ENCODE data around the gene LRWD1. TPM values are rescaled to one million over a fixed set of nuclear protein-coding genes. Genes with fewer than 3 reads are reported as not detected.

LRWD1 gene
- total and polyA plus RNA-seq, 9 of the 15 experiments (the other 6 are each of a cell fraction or from before 2014, with no cell fraction given): 0.61 to 66.0 (median 33.2) TPM

DNA sequence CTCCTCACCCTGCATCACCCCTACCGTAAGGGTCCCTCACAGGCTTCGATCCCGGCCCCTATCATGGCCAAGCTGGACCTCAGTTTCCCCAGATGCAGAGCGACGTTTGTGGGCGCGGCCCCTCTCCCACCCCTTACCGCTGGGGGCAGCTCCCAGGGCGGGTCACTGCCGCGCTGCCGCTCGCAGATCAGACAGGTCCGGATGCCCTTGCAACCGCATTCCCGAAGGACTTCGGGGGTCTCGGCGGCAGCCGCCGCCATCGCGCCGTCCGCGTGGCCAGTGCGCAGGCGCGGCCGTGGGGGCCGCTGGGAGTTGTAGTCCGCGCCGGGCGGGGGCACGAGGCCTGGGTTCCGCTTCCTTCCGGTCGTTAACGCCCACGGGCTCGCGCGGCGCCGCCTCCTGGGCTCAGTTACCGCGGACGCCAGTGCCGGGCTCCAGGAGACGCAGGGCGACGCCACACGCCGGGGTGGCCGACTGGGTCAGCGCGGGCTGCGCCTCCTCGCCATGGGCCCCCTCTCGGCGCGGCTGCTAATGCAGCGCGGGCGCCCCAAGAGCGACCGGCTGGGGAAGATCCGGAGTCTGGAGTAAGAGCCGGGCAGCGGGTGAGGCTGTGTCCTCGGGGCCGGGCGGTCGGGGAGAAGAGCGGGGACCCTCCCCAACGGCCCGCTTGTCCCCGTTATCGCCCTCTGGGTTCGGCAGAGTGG, at the start of gene LRWD1, which contains the start of gene ALKBH4 (continued):
- TF ChIP-seq FOXM1 (IDR thresholded peaks at IDR 0.05; ENCODE audit: low read depth) (no peak), FOXM1 (CRISPR knock-in tag; IDR thresholded peaks at IDR 0.05; ENCODE audit: low read depth) (0 out of 2 replicates have a peak, but pooled peaks have one; percentile 34), MCM5 (IDR thresholded peaks at IDR 0.05; ENCODE audit: low read depth) (no peak), SIN3A (IDR thresholded peaks at IDR 0.05; ENCODE audit: borderline replicate concordance in 2 of 2, control insufficient read depth in 1 of 2, low read depth in 2 of 2, low read length in 2 of 2) (peak; percentile 94 to 99), RBFOX2 (IDR thresholded peaks at IDR 0.05; ENCODE audit: low read depth, low read length) (peak; percentile 95), ZNF12 (CRISPR knock-in tag; IDR thresholded peaks at IDR 0.05) (no peak; the same call in 1 of the 2 replicates), CBFB (CRISPR knock-in tag; IDR thresholded peaks at IDR 0.05) (peak; percentile 84), KAT2B (IDR thresholded peaks at IDR 0.05; ENCODE audit: low read depth, low read length) (peak; percentile 28), TCF3 (CRISPR knock-in tag; IDR thresholded peaks at IDR 0.05) (0 out of 2 replicates have a peak, but pooled peaks have one; percentile 7), KDM4B (IDR thresholded peaks at IDR 0.05; ENCODE audit: borderline replicate concordance in 2 of 2, low read depth in 1 of 2) (peak in 1 of 2 experiments; percentile 78; a peak in 1 of 4 replicates), EHMT2 (IDR thresholded peaks at IDR 0.05) (no peak), HNRNPL (IDR thresholded peaks at IDR 0.05; ENCODE audit: low read depth, low read length) (peak; percentile 92), ESRRA (IDR thresholded peaks at IDR 0.05; ENCODE audit: borderline replicate concordance, low read depth) (peak; percentile 74; the same call in 1 of the 2 replicates)
- TF ChIP-seq, protein P1, sequence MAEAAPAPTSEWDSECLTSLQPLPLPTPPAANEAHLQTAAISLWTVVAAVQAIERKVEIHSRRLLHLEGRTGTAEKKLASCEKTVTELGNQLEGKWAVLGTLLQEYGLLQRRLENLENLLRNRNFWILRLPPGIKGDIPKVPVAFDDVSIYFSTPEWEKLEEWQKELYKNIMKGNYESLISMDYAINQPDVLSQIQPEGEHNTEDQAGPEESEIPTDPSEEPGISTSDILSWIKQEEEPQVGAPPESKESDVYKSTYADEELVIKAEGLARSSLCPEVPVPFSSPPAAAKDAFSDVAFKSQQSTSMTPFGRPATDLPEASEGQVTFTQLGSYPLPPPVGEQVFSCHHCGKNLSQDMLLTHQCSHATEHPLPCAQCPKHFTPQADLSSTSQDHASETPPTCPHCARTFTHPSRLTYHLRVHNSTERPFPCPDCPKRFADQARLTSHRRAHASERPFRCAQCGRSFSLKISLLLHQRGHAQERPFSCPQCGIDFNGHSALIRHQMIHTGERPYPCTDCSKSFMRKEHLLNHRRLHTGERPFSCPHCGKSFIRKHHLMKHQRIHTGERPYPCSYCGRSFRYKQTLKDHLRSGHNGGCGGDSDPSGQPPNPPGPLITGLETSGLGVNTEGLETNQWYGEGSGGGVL (CRISPR knock-in tag; IDR thresholded peaks at IDR 0.05): no peak
- TF ChIP-seq, protein P2, sequence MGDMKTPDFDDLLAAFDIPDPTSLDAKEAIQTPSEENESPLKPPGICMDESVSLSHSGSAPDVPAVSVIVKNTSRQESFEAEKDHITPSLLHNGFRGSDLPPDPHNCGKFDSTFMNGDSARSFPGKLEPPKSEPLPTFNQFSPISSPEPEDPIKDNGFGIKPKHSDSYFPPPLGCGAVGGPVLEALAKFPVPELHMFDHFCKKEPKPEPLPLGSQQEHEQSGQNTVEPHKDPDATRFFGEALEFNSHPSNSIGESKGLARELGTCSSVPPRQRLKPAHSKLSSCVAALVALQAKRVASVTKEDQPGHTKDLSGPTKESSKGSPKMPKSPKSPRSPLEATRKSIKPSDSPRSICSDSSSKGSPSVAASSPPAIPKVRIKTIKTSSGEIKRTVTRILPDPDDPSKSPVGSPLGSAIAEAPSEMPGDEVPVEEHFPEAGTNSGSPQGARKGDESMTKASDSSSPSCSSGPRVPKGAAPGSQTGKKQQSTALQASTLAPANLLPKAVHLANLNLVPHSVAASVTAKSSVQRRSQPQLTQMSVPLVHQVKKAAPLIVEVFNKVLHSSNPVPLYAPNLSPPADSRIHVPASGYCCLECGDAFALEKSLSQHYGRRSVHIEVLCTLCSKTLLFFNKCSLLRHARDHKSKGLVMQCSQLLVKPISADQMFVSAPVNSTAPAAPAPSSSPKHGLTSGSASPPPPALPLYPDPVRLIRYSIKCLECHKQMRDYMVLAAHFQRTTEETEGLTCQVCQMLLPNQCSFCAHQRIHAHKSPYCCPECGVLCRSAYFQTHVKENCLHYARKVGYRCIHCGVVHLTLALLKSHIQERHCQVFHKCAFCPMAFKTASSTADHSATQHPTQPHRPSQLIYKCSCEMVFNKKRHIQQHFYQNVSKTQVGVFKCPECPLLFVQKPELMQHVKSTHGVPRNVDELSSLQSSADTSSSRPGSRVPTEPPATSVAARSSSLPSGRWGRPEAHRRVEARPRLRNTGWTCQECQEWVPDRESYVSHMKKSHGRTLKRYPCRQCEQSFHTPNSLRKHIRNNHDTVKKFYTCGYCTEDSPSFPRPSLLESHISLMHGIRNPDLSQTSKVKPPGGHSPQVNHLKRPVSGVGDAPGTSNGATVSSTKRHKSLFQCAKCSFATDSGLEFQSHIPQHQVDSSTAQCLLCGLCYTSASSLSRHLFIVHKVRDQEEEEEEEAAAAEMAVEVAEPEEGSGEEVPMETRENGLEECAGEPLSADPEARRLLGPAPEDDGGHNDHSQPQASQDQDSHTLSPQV (IDR thresholded peaks at IDR 0.05): peak; percentile 59; the same call in 1 of the 2 replicates
- TF ChIP-seq, protein P3, sequence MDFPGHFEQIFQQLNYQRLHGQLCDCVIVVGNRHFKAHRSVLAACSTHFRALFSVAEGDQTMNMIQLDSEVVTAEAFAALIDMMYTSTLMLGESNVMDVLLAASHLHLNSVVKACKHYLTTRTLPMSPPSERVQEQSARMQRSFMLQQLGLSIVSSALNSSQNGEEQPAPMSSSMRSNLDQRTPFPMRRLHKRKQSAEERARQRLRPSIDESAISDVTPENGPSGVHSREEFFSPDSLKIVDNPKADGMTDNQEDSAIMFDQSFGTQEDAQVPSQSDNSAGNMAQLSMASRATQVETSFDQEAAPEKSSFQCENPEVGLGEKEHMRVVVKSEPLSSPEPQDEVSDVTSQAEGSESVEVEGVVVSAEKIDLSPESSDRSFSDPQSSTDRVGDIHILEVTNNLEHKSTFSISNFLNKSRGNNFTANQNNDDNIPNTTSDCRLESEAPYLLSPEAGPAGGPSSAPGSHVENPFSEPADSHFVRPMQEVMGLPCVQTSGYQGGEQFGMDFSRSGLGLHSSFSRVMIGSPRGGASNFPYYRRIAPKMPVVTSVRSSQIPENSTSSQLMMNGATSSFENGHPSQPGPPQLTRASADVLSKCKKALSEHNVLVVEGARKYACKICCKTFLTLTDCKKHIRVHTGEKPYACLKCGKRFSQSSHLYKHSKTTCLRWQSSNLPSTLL (IDR thresholded peaks at IDR 0.05): no peak

Measured in K562 (cell line).